Liver (tissue), 3 donors: ENCODE measurements around the gene ALPK3.

ENCODE experiments used
- JUND ChIP-seq, 2 donors: IDR thresholded peaks; 2 replicates each; pipeline ENCODE4 v1.6.1; 2016; ENCODE audit warnings: antibody characterized with exemption in 2 of 2
- RXRA ChIP-seq, 2 donors: IDR thresholded peaks; 2 replicates each; pipeline ENCODE4 v1.6.1; 2017 to 2018; ENCODE audit warnings: antibody characterized with exemption in 2 of 2, mild to moderate bottlenecking in 1 of 2
- YY1 ChIP-seq: IDR thresholded peaks from 2 replicates; pipeline ENCODE4 v1.6.1; 2016; ENCODE audit warnings: antibody characterized with exemption, mild to moderate bottlenecking
- TF ChIP-seq, protein P1 (sequence below): IDR thresholded peaks from 2 replicates; pipeline ENCODE4 v1.6.1; 2016; ENCODE audit warnings: antibody characterized with exemption, mild to moderate bottlenecking
- TF ChIP-seq, protein P2 (sequence below): fragments of 150-350 bp; IDR thresholded peaks from 2 replicates; pipeline ENCODE4 v1.5.1; 2017; ENCODE audit warnings: improper control_type of control experiment, low read depth, low read length; ENCODE audit not compliant: missing input control
- TF ChIP-seq, protein P3 (sequence below): IDR thresholded peaks from 2 replicates; pipeline ENCODE4 v1.6.1; 2016; ENCODE audit warnings: antibody characterized with exemption
- TF ChIP-seq, protein P4 (sequence below): IDR thresholded peaks from 2 replicates; pipeline ENCODE4 v1.6.1; 2016; ENCODE audit warnings: antibody characterized with exemption
- donor health status: healthy.
- donor health status: healthy.

DNA sequence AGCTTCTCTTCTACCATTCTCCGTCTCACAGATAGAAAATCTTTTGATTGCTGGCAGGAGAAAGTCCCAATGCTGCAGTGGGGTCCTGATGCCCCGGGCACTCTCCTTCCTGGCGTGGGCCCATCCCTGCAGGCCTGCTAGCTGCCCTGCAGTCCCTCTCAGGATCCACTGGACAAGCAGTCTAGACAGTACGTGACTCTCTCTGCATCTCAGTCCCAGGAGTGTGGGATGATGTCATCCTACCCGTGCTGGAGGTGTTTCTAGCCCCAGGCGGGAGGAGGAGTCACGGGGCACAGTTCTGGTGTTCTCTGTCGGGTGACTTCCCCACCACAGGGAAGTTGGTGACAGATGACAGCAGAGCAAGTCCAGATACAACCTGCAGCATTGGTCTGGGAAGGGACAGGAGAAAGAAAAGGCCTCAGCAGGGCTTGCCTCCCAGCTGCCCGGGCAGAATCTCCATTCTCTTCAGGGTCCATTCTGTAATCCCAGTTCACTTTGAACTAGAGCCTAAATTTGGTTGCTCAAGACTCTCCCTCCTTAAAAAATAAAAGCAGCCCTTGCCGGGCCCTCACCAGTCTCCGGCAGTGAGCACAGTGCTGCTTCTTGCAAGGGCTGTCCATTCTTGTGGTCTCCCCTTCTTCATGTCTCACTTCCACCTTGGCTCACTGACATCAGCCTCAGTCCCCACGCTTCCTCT is 97.9 kb downstream of the ALPK3 start:
- TF ChIP-seq, protein P1, sequence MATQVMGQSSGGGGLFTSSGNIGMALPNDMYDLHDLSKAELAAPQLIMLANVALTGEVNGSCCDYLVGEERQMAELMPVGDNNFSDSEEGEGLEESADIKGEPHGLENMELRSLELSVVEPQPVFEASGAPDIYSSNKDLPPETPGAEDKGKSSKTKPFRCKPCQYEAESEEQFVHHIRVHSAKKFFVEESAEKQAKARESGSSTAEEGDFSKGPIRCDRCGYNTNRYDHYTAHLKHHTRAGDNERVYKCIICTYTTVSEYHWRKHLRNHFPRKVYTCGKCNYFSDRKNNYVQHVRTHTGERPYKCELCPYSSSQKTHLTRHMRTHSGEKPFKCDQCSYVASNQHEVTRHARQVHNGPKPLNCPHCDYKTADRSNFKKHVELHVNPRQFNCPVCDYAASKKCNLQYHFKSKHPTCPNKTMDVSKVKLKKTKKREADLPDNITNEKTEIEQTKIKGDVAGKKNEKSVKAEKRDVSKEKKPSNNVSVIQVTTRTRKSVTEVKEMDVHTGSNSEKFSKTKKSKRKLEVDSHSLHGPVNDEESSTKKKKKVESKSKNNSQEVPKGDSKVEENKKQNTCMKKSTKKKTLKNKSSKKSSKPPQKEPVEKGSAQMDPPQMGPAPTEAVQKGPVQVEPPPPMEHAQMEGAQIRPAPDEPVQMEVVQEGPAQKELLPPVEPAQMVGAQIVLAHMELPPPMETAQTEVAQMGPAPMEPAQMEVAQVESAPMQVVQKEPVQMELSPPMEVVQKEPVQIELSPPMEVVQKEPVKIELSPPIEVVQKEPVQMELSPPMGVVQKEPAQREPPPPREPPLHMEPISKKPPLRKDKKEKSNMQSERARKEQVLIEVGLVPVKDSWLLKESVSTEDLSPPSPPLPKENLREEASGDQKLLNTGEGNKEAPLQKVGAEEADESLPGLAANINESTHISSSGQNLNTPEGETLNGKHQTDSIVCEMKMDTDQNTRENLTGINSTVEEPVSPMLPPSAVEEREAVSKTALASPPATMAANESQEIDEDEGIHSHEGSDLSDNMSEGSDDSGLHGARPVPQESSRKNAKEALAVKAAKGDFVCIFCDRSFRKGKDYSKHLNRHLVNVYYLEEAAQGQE = no peak
- TF ChIP-seq, protein P2, sequence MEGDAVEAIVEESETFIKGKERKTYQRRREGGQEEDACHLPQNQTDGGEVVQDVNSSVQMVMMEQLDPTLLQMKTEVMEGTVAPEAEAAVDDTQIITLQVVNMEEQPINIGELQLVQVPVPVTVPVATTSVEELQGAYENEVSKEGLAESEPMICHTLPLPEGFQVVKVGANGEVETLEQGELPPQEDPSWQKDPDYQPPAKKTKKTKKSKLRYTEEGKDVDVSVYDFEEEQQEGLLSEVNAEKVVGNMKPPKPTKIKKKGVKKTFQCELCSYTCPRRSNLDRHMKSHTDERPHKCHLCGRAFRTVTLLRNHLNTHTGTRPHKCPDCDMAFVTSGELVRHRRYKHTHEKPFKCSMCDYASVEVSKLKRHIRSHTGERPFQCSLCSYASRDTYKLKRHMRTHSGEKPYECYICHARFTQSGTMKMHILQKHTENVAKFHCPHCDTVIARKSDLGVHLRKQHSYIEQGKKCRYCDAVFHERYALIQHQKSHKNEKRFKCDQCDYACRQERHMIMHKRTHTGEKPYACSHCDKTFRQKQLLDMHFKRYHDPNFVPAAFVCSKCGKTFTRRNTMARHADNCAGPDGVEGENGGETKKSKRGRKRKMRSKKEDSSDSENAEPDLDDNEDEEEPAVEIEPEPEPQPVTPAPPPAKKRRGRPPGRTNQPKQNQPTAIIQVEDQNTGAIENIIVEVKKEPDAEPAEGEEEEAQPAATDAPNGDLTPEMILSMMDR = no peak
- peak in 1 of 2 donors; percentile 17 for TF ChIP-seq JUND (IDR thresholded peaks at IDR 0.05)
- TF ChIP-seq RXRA (IDR thresholded peaks at IDR 0.05) = no peak
- TF ChIP-seq, protein P3, sequence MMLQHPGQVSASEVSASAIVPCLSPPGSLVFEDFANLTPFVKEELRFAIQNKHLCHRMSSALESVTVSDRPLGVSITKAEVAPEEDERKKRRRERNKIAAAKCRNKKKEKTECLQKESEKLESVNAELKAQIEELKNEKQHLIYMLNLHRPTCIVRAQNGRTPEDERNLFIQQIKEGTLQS = no peak
- TF ChIP-seq YY1 = no peak
- TF ChIP-seq, protein P4, sequence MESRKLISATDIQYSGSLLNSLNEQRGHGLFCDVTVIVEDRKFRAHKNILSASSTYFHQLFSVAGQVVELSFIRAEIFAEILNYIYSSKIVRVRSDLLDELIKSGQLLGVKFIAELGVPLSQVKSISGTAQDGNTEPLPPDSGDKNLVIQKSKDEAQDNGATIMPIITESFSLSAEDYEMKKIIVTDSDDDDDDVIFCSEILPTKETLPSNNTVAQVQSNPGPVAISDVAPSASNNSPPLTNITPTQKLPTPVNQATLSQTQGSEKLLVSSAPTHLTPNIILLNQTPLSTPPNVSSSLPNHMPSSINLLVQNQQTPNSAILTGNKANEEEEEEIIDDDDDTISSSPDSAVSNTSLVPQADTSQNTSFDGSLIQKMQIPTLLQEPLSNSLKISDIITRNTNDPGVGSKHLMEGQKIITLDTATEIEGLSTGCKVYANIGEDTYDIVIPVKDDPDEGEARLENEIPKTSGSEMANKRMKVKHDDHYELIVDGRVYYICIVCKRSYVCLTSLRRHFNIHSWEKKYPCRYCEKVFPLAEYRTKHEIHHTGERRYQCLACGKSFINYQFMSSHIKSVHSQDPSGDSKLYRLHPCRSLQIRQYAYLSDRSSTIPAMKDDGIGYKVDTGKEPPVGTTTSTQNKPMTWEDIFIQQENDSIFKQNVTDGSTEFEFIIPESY = no peak
